ENCODE results near the gene NPDC1. TPM values are rescaled to one million over a fixed set of nuclear protein-coding genes. Genes with fewer than 3 reads are reported as not detected.
"Not testable (repeated sequence)": the region's sequence is repeated elsewhere in the genome, so short reads cannot be mapped to it uniquely, and the experiment has no call there.

NPDC1 gene
- total RNA-seq, 1 donor from 2014 or later, result 33.0 TPM

GRCh38 chr9:137040568-137040967 lies 5.4 kb downstream of the NPDC1 start:
- DNase-seq (ENCODE audit: low read depth, low spot score), result no peak

- no peak for DNase-seq (ENCODE audit: low read depth, low spot score)
These were observed 6.2 kb downstream of the NPDC1 start for GRCh38 chr9:137039611-137040366.

- no peak for DNase-seq (ENCODE audit: low read depth, low spot score)
These were observed 7.1 kb downstream of the NPDC1 start for GRCh38 chr9:137038916-137039315.

GRCh38 chr9:137037483-137037882 lies 8.5 kb downstream of the NPDC1 start:
- no peak for DNase-seq (ENCODE audit: low read depth, low spot score)

GRCh38 chr9:137037035-137037434 lies 8.9 kb downstream of the NPDC1 start:
- no peak for DNase-seq (ENCODE audit: low read depth, low spot score)

- DNase-seq (ENCODE audit: low read depth, low spot score), result no peak
These were observed 10.0 kb downstream of the NPDC1 start for GRCh38 chr9:137035937-137036336.

- no peak for DNase-seq (ENCODE audit: low read depth, low spot score)
These were observed 10.5 kb downstream of the NPDC1 start for GRCh38 chr9:137035507-137035834.

GRCh38 chr9:137034709-137035506 lies 11.1 kb downstream of the NPDC1 start:
- peak; percentile 50 for DNase-seq (ENCODE audit: low read depth, low spot score)

- no peak for DNase-seq (ENCODE audit: low read depth, low spot score)
These were observed 11.8 kb downstream of the NPDC1 start for GRCh38 chr9:137034039-137034708.

- DNase-seq (ENCODE audit: low read depth, low spot score), result not testable (repeated sequence)
These were observed 12.5 kb downstream of the NPDC1 start for GRCh38 chr9:137033481-137033880.

- DNase-seq (ENCODE audit: low read depth, low spot score), result no peak
These were observed 13.1 kb downstream of the NPDC1 start for GRCh38 chr9:137032858-137033257.

GRCh38 chr9:137031904-137032640 lies 13.9 kb downstream of the NPDC1 start, which contains the start of gene FUT7:
Gene FUT7 (minus strand): TSS chr9:137032088. CDS start chr9:137031991, 97 bp downstream.
- no peak for DNase-seq (ENCODE audit: low read depth, low spot score)

- no peak for DNase-seq (ENCODE audit: low read depth, low spot score)
These were observed 15.1 kb downstream of the NPDC1 start for GRCh38 chr9:137030538-137031527.

GRCh38 chr9:137030006-137030405 lies 16.0 kb downstream of the NPDC1 start:
- DNase-seq (ENCODE audit: low read depth, low spot score), result no peak

- no peak for DNase-seq (ENCODE audit: low read depth, low spot score)
These were observed 16.7 kb downstream of the NPDC1 start for GRCh38 chr9:137029058-137029936.

GRCh38 chr9:137028263-137029057 lies 17.5 kb downstream of the NPDC1 start:
- DNase-seq (ENCODE audit: low read depth, low spot score), result no peak

- DNase-seq (ENCODE audit: low read depth, low spot score), result no peak
These were observed 18.4 kb downstream of the NPDC1 start, which contains the start of gene ABCA2 for GRCh38 chr9:137027369-137028262. Gene ABCA2 (minus strand): TSS chr9:137028237. CDS start chr9:137028140, 97 bp downstream.
